Hematopoietic multipotent progenitor cell treated with erythropoietin and hydrocortisone succinate and interleukin-3 and kit ligand, for 6 days (in vitro differentiated cells): Measurements from ENCODE around the gene ITCH.
"Not testable (repeated sequence)": the region's sequence is repeated elsewhere in the genome, so short reads cannot be mapped to it uniquely, and the experiment has no call there.

Source experiments
- DNase-seq: peaks from one replicate; pipeline ENCODE4 v3.0.0-alpha.2; 2015

ITCH gene

DNA sequence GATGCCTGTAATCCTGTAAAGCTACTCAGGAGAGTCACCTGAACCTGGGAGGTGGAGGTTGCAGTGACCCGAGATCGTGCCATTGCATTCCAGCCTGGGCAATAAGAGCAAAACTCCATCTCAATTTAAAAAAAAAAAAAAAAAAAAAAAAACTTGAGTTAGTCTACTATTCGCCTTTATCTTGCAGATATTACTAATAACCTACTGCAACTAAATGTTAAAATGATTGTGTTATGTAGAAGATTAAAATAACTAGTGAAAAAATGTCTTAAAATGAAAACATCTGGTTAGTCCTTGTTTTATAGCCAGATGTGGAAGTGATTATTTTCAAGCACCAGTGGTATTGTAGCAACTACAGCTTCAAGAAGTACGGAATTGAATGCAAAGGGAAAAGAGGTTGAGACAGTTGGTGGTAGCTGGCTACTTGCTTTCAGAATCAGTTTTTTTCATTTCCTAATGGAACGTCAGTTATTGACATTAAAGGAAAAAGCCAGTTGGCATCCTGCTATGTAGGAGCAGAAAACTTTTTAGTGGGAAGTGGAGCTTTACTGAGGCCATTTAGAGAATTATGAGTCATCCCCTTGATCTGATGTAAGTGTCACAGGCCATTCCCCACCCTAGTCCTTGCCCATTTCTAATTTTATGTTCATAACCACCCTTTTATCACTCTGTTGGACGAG lies 109.3 kb downstream of the ITCH start:
- DNase-seq = peak; percentile 60

DNA sequence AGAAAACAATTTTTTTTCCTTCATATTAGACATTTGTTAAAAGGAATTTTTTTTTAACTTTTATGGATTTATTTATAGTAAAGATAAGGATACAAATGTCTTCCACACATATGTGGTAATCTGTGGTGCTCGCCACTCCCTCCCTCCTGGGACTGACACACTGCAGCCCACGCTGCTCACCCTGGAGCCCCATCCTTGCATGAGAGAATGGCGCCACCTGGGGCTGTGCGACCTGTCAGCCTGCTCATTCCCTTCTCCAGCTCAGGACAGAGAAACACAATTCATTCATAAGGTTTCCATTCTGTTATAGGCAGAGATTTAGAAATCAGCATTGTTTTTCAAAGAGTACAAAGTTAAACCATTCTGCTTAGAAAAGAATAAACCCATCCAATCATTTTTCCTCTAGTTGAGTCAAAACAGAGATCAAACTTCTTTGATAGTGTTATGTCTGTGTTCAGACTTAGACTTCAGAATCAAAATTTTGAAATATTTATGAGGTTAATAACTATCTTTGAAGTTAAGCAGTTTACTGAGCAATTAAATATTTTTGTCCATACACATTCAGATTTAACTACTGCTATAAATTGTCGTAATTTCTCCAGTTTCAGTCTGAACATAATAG lies 110.3 kb downstream of the ITCH start:
- DNase-seq = peak; percentile 66

- DNase-seq = peak; percentile 54
These were observed 113.1 kb downstream of the ITCH start for GRCh38 chr20:34475979-34476736.

- no peak for DNase-seq
These were observed 116.6 kb downstream of the ITCH start for GRCh38 chr20:34479627-34480026.

DNA sequence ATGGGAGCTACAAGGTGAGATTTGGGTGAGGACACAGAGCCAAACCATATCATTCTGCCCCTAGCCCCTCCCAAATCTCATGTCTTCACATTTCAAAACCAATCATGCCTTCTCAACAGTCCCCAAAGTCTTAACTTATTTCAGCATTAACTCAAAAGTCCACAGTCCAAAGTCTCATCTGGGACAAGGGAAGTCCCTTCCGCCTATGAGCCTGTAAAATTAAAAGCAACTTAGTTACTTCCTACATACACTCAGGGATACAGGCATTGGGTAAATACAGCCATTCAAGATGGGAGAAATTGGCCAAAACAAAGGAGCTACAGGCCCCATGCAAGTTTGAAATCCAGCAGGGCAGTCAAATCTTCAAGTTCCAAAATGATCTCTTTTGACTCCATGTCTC lies 119.1 kb downstream of the ITCH start:
- not testable (repeated sequence) for DNase-seq

DNA sequence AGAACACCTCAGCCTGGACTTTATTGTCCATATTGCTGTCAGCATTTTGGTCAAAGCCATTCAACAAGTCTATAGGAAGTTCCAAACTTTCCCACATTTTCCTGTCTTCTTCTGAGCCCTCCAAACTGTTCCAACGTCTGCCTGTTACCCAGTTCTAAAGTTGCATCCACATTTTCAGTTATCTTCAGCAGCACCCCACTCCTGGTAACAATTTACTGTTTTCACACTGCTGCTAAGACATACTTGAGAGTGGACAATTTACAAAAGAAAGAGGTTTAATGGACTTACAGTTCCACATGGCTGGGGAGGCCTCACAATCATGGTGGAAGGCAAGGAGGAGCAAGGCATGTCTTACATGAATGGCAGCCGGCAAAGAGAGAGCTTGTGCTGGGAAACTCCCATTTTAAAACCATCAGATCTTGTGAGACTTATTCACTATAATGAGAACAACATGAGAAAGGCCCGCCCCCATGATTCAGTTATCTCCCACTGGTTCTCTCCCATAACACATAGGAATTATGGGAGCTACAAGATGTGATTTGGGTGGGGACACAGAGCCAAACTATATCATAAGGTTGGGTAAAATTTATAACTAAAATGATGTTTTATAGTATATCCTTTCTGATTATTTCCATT lies 120.6 kb downstream of the ITCH start:
- DNase-seq = not testable (repeated sequence)

DNA sequence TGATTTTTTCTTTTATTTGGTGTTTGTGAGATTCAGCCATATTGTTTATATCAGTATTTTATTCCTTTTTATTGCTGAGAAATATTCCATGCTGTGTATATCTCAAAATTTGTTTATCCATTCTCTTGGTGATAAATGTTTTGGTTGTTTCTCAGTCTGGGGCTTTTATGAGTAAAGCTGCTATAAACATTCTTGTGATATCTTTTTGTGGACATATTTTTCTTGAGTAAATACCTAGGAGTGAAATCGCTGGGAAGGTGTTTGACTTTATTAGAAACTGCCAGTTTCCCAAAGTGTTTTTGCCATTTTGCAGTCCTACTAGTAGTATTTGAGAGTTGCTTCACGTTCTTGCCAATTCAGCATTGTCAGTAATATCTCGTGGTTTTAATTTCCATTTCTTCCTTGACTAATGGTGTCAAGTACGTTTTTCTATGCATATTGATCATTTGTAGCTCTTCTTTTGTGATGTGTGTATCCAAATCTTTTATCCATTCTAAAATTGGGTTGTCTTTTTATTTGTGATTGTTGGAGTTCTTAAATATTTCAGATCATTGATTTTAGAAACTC lies 122.1 kb downstream of the ITCH start:
- DNase-seq = no peak

- DNase-seq = no peak
These were observed 128.3 kb downstream of the ITCH start for GRCh38 chr20:34491226-34491931.

DNA sequence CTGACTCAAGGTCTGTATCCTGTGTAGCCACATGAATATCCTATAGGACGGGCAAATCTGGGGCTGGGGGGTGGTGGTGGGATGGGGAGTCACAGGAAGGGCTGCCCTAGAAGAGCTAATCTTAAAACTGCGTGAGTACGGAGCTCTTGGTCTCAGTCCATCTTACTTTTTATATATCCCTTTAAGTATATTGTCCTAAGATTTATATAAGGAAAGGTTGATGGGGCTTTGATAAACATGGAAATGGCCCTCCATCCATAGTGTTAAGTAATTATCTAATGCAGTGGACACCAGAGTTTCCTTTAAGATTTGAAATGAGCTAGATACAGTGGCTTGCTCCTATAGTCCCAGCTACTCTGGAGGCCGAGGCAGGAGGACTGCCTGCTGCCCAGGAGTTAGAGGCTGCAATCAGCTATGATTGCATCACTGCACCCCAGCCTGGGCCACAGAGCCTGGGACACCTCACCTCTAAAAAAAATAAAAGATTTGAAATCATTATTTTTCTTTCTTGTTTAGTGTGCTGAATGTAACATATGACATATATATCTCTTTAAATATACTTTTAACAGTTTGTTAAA lies 128.9 kb downstream of the ITCH start:
- no peak for DNase-seq

- no peak for DNase-seq
These were observed 130.6 kb downstream of the ITCH start for GRCh38 chr20:34493646-34494045.

- DNase-seq = no peak
These were observed 132.2 kb downstream of the ITCH start for GRCh38 chr20:34495307-34495706.

DNA sequence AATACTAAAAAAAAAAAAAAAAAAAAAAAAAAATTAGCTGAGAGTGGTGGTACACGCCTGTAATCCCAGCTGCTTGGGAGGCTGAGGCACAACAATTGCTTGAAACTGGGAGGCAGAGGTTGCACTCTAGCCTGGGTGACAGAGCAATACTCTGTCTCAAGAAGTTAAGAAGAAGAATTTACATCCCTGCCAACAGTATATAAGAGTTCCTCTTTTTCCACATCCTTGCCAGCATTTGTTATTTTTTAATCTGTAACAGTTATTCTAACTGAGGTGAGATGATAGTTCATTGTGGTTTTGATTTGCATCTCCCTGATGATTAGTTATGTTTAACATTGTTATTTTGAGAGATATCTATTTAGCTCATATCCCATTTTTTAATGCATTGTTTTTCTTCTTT lies 132.8 kb downstream of the ITCH start:
- peak; percentile 32 for DNase-seq

DNA sequence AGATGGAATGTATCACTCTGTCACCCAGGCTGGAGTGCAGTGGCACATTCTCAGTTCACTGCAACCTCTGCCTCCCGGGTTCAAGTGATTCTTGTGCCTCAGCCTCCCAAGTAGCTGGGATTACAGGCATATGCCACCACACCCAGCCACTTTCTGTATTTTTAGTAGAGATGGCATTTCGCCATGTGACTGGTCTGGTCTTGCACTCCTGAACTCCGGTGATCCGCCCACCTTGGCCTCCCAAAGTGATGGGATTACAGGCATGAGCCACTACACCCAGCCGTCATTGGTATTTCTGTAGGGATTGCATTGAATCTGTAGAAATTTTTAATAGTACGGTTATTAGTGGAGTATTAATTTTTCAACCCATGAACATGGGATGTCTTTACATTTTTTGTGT lies 134.5 kb downstream of the ITCH start:
- DNase-seq = not testable (repeated sequence)

- DNase-seq = no peak
These were observed 137.8 kb downstream of the ITCH start for GRCh38 chr20:34500823-34501222.

DNA sequence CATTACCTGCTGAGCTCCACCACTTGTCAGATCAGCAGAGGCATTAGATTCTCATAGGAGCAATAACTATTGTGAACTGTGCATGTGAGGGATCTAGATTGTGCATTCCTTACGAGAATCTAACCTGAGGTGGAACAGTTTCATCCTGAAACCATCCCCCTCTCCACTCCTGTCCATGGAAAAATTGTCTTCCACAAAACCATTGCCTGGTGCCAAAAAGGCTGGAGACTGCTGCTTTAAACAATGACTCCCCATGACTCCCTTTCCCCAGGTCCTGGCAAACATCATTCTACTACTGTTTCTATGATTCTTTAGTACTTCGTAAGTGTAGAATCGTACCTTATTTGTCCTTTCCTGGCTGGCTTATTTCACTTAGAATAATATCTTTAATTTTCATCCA lies 143.4 kb downstream of the ITCH start:
- no peak for DNase-seq

DNA sequence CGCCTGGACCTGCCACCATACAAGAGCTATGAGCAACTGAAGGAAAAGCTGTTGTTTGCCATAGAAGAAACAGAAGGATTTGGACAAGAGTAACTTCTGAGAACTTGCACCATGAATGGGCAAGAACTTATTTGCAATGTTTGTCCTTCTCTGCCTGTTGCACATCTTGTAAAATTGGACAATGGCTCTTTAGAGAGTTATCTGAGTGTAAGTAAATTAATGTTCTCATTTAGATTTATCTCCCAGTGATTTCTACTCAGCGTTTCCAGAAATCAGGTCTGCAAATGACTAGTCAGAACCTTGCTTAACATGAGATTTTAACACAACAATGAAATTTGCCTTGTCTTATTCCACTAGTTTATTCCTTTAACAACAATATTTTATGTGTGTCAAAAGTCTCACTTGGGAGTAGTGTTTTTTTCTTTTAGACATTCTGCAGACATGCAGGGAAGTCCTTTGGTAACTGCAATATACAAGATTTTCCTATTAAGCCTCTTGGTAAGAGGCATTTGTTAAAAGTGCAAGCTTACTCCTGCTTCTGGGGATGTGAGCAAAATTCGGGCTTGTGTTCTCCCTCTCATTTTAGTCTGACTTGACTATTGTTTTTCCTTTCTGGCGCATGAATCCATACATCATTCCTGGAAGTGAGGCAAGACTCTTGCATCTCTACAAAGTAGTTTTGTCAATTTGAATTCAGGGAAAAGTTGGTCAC lies 144.8 kb downstream of the ITCH start:
- no peak for DNase-seq

- no peak for DNase-seq
These were observed 147.5 kb downstream of the ITCH start for GRCh38 chr20:34510575-34510974.

DNA sequence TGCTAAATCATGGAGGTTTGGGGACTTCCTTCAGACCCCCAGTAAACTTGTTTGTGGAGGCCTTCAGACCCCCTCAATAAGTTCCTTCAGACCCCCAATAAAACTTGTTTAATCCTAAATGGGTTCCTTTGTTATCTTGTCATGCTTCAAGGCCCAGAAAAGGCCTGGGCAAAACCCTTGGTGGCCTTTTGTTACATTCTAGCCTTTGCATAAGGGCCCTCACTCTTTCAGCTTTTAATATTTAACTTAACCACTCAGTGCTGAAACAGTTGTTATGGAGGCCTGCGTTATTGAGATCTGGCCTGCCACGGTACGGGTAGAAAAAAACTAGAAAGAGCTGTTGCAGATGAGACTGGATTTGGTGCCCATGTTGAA lies 148.8 kb downstream of the ITCH start:
- no peak for DNase-seq

- DNase-seq = no peak
These were observed 149.3 kb downstream of the ITCH start for GRCh38 chr20:34512266-34512954.

- DNase-seq = peak; percentile 84
These were observed 149.9 kb downstream of the ITCH start for GRCh38 chr20:34512955-34513419.

GRCh38 chr20:34514034-34514433 lies 151.0 kb downstream of the ITCH start:
- DNase-seq = not testable (repeated sequence)
